Suppressor macrophage treated with lipopolysaccharide for 4 hours (primary cell): ENCODE data around the gene DNMT3A.
A peak's percentile ranks its signal among the peaks of the same experiment; 100 is the strongest.

Experiments
- DNase-seq: peaks from one replicate; pipeline ENCODE4 v3.0.0-alpha.2; 2020

Gene DNMT3A

GRCh38 chr2:25342372-25343186, 854 bp upstream of the DNMT3A start:
- peak; percentile 86 for DNase-seq

GRCh38 chr2:25341011-25341727, 556 bp downstream of the DNMT3A start:
- no peak for DNase-seq

GRCh38 chr2:25340181-25340921, 1.4 kb downstream of the DNMT3A start:
- no peak for DNase-seq

GRCh38 chr2:25339791-25340180, 1.9 kb downstream of the DNMT3A start:
- no peak for DNase-seq

- DNase-seq, result no peak
Measured at GRCh38 chr2:25339211-25339674, 2.5 kb downstream of the DNMT3A start.

GRCh38 chr2:25338401-25338800, 3.3 kb downstream of the DNMT3A start:
- no peak for DNase-seq

GRCh38 chr2:25337891-25338290, 3.8 kb downstream of the DNMT3A start:
- no peak for DNase-seq

GRCh38 chr2:25337276-25337675, 4.4 kb downstream of the DNMT3A start:
- DNase-seq, result no peak

- DNase-seq, result no peak
Measured at GRCh38 chr2:25336383-25336841, 5.3 kb downstream of the DNMT3A start.

GRCh38 chr2:25335971-25336370, 5.8 kb downstream of the DNMT3A start:
- DNase-seq, result no peak

GRCh38 chr2:25335204-25335603, 6.5 kb downstream of the DNMT3A start:
- DNase-seq, result no peak

GRCh38 chr2:25334482-25334881, 7.2 kb downstream of the DNMT3A start:
- DNase-seq, result no peak

GRCh38 chr2:25333981-25334380, 7.7 kb downstream of the DNMT3A start:
- DNase-seq, result no peak

GRCh38 chr2:25332571-25332970, 9.2 kb downstream of the DNMT3A start:
- DNase-seq, result no peak

GRCh38 chr2:25331686-25332365, 9.9 kb downstream of the DNMT3A start:
- DNase-seq, result peak; percentile 26

- no peak for DNase-seq
Measured at GRCh38 chr2:25330937-25331336, 10.8 kb downstream of the DNMT3A start.

GRCh38 chr2:25330273-25330672, 11.5 kb downstream of the DNMT3A start:
- no peak for DNase-seq

- no peak for DNase-seq
Measured at GRCh38 chr2:25328152-25329085, 13.3 kb downstream of the DNMT3A start.

GRCh38 chr2:25326326-25327013, 15.3 kb downstream of the DNMT3A start:
- no peak for DNase-seq

GRCh38 chr2:25324905-25325592, 16.7 kb downstream of the DNMT3A start:
- DNase-seq, result no peak
